IMR-90 (cell line): ENCODE data around the gene WIPF1. TPM values are rescaled to one million over a fixed set of nuclear protein-coding genes. Genes with fewer than 3 reads are reported as not detected.

Experiments
- ATAC-seq: fragments of 200-7000 bp; cut with Tn5 transposase; 2 replicates; pipeline ENCODE4 v1.9.1; 2020; ENCODE audit warnings: low read depth, mild to moderate bottlenecking, moderate library complexity
- BruUV-seq: library from RNA; stranded (reverse); fragments of 400-500 nt; replicated peaks from 2 replicates; lab custom pipeline; 2021; lab: Mats Ljungman, UMichigan
- CTCF ChIA-PET: fragments of 300-600 bp; formaldehyde crosslinking; extraction: SDS; loops from one replicate; lab custom pipeline; 2021; ENCODE audit warnings: antibody characterized with exemption; lab: Yijun Ruan, JAX
- POLR2A ChIA-PET: fragments of 300-600 bp; sonication (Branson Sonifier 250); formaldehyde crosslinking; loops from one replicate; lab custom pipeline; 2022; ENCODE audit warnings: antibody characterized with exemption; ENCODE audit not compliant: unreplicated experiment; lab: Charles Lee
- DNase-seq: peaks from one replicate; pipeline ENCODE4 v3.0.0; 2013
- H2AFZ ChIP-seq: replicated peaks from 2 replicates; pipeline ENCODE3; 2013; ENCODE audit warnings: low read length, mild to moderate bottlenecking; ENCODE audit not compliant: poor library complexity
- H2AK5ac ChIP-seq: 2 replicates; pipeline ENCODE4 v1.6.1; 2013; ENCODE audit warnings: low read depth, low read length, inconsistent platforms
- H2AK9ac ChIP-seq: replicated peaks from 2 replicates; pipeline ENCODE3; 2013; ENCODE audit warnings: mild to moderate bottlenecking, low read depth, low read length, moderate library complexity; ENCODE audit not compliant: poor library complexity
- H2BK120ac ChIP-seq: 2 replicates; pipeline ENCODE4 v1.6.1; 2013; ENCODE audit warnings: low read depth, low read length, inconsistent platforms
- H2BK15ac ChIP-seq: 3 replicates; pipeline ENCODE4 v1.6.1; 2013; ENCODE audit warnings: low read depth, low read length, inconsistent platforms
- H2BK20ac ChIP-seq: 2 replicates; pipeline ENCODE4 v1.6.1; 2013; ENCODE audit warnings: low read depth, mild to moderate bottlenecking, inconsistent platforms, low read length, moderate library complexity
- H2BK5ac ChIP-seq: 2 replicates; pipeline ENCODE4 v1.6.1; 2013; ENCODE audit warnings: mild to moderate bottlenecking, low read depth, low read length, inconsistent platforms; ENCODE audit not compliant: poor library complexity, severe bottlenecking
- H3K14ac ChIP-seq: replicated peaks from 2 replicates; pipeline ENCODE4 v1.6.1; 2013; ENCODE audit warnings: low read depth, low read length, inconsistent platforms
- H3K18ac ChIP-seq: 2 replicates; pipeline ENCODE4 v1.6.1; 2013; ENCODE audit warnings: low read depth, low read length, control low read depth
- H3K23ac ChIP-seq: 2 replicates; pipeline ENCODE4 v1.6.1; 2013; ENCODE audit warnings: low read depth, low read length, inconsistent platforms
- H3K27ac ChIP-seq: 2 replicates; pipeline ENCODE4 v1.5.1; 2013; ENCODE audit warnings: mild to moderate bottlenecking, control low read depth, low read length; ENCODE audit not compliant: insufficient read depth
- H3K27me3 ChIP-seq: 2 replicates; pipeline ENCODE4 v1.6.1; 2013; ENCODE audit warnings: low read length; ENCODE audit not compliant: control insufficient read depth, insufficient read depth
- H3K36me3 ChIP-seq: 2 replicates; pipeline ENCODE4 v1.6.1; 2013; ENCODE audit warnings: low read length, mixed read lengths; ENCODE audit not compliant: control insufficient read depth, insufficient read depth
- H3K4ac ChIP-seq: 2 replicates; pipeline ENCODE4 v1.6.1; 2013; ENCODE audit warnings: low read depth, low read length, inconsistent platforms
- H3K4me1 ChIP-seq: 2 replicates; pipeline ENCODE4 v1.6.1; 2013; ENCODE audit warnings: low read length, mixed read lengths; ENCODE audit not compliant: control insufficient read depth, insufficient read depth
- H3K4me2 ChIP-seq: 2 replicates; pipeline ENCODE4 v1.6.1; 2013; ENCODE audit warnings: low read depth, mild to moderate bottlenecking, control low read depth, low read length, moderate library complexity
- H3K4me3 ChIP-seq: 2 replicates; pipeline ENCODE4 v1.5.1; 2013; ENCODE audit warnings: low read depth, mild to moderate bottlenecking, control low read depth, low read length, moderate library complexity; ENCODE audit not compliant: insufficient read depth
- H3K56ac ChIP-seq: 2 replicates; pipeline ENCODE4 v1.6.1; 2013; ENCODE audit warnings: low read length, inconsistent platforms; ENCODE audit not compliant: insufficient read depth; ENCODE audit errors: extremely low read depth
- H3K79me1 ChIP-seq, 2 experiments: 2 replicates each; pipeline ENCODE4 v1.6.1; 2013; ENCODE audit warnings: low read length in 2 of 2, inconsistent platforms in 1 of 2, low read depth in 1 of 2
- H3K9ac ChIP-seq: 2 replicates; pipeline ENCODE4 v1.6.1; 2013; ENCODE audit warnings: low read depth, low read length, control low read depth
- H3K9me1 ChIP-seq: 2 replicates; pipeline ENCODE4 v1.6.1; 2013; ENCODE audit warnings: low read length, inconsistent platforms; ENCODE audit not compliant: insufficient read depth
- H3K9me3 ChIP-seq: 2 replicates; pipeline ENCODE4 v1.6.1; 2013; ENCODE audit warnings: low read length; ENCODE audit not compliant: control insufficient read depth, insufficient read depth
- H4K20me1 ChIP-seq: 2 replicates; pipeline ENCODE4 v1.6.1; 2013; ENCODE audit warnings: low read length, inconsistent platforms; ENCODE audit not compliant: insufficient read depth
- H4K5ac ChIP-seq: 2 replicates; pipeline ENCODE4 v1.6.1; 2013; ENCODE audit warnings: mild to moderate bottlenecking, low read depth, low read length, control low read depth
- H4K8ac ChIP-seq, 2 experiments: 2 replicates each; pipeline ENCODE4 v1.6.1; 2013; ENCODE audit warnings: low read depth in 2 of 2, low read length in 2 of 2, control low read depth in 1 of 2, inconsistent platforms in 1 of 2
- H4K91ac ChIP-seq: 2 replicates; pipeline ENCODE4 v1.6.1; 2013; ENCODE audit warnings: low read depth, low read length, inconsistent platforms; ENCODE audit not compliant: insufficient read depth
- BHLHE40 ChIP-seq: fragments of 150-350 bp; IDR thresholded peaks from 2 replicates; pipeline ENCODE4 v1.6.1; 2016; ENCODE audit warnings: mild to moderate bottlenecking, low read depth, low read length
- CEBPB ChIP-seq: IDR thresholded peaks from 2 replicates; pipeline ENCODE4 v1.6.1; 2012; ENCODE audit warnings: low read depth, low read length, improper control_type of control experiment
- CHD1 ChIP-seq: IDR thresholded peaks from 2 replicates; pipeline ENCODE4 v1.6.1; 2012; ENCODE audit warnings: low read depth, low read length, improper control_type of control experiment
- CTCF ChIP-seq: conservative IDR thresholded peaks from 2 replicates; pipeline ENCODE4 v1.5.1; 2012; ENCODE audit warnings: mild to moderate bottlenecking, low read depth, low read length, improper control_type of control experiment
- ELK1 ChIP-seq: fragments of 150-350 bp; IDR thresholded peaks from 2 replicates; pipeline ENCODE4 v1.6.1; 2016; ENCODE audit warnings: low read depth, mild to moderate bottlenecking, low read length, moderate library complexity, borderline replicate concordance
- FOS ChIP-seq: fragments of 150-350 bp; IDR thresholded peaks from 2 replicates; pipeline ENCODE4 v1.6.1; 2016; ENCODE audit warnings: low read depth, low read length
- MAFK ChIP-seq: IDR thresholded peaks from 2 replicates; pipeline ENCODE4 v1.6.1; 2012; ENCODE audit warnings: low read depth, low read length, improper control_type of control experiment
- MAZ ChIP-seq: IDR thresholded peaks from 2 replicates; pipeline ENCODE4 v1.6.1; 2012; ENCODE audit warnings: low read depth, mild to moderate bottlenecking, low read length, improper control_type of control experiment, moderate library complexity, borderline replicate concordance
- MXI1 ChIP-seq: IDR thresholded peaks from 2 replicates; pipeline ENCODE4 v1.6.1; 2012; ENCODE audit warnings: low read depth, mild to moderate bottlenecking, low read length, moderate library complexity, borderline replicate concordance
- NFE2L2 ChIP-seq: fragments of 150-350 bp; IDR thresholded peaks from 2 replicates; pipeline ENCODE4 v1.6.1; 2016; ENCODE audit warnings: low read depth, mild to moderate bottlenecking, low read length
- POLR2A ChIP-seq: IDR thresholded peaks from 2 replicates; pipeline ENCODE4 v1.6.1; 2012; ENCODE audit warnings: mild to moderate bottlenecking, low read depth, low read length
- RAD21 ChIP-seq: IDR thresholded peaks from 2 replicates; pipeline ENCODE4 v1.6.1; 2012; ENCODE audit warnings: low read length, improper control_type of control experiment
- RCOR1 ChIP-seq: IDR thresholded peaks from 2 replicates; pipeline ENCODE4 v1.6.1; 2012; ENCODE audit warnings: mild to moderate bottlenecking, low read length, improper control_type of control experiment; ENCODE audit not compliant: insufficient replicate concordance
- RFX5 ChIP-seq: IDR thresholded peaks from 2 replicates; pipeline ENCODE4 v1.8.0; 2012; ENCODE audit warnings: low read depth, mild to moderate bottlenecking, low read length, moderate library complexity
- SMC3 ChIP-seq: fragments of 150-350 bp; IDR thresholded peaks from 2 replicates; pipeline ENCODE4 v1.6.1; 2016; ENCODE audit warnings: low read depth, mild to moderate bottlenecking, antibody characterized with exemption, low read length, moderate library complexity
- USF2 ChIP-seq: fragments of 150-350 bp; IDR thresholded peaks from 2 replicates; pipeline ENCODE4 v1.6.1; 2017; ENCODE audit warnings: mild to moderate bottlenecking, antibody characterized with exemption, low read length, low read depth
- WGBS, 2 experiments: methylation state at CpG; one replicate each; pipeline versions ENCODE4 v1.1.5 to v1.1.7; 2013; ENCODE audit warnings: missing lambda C conversion rate in 2 of 2; ENCODE audit not compliant: insufficient read length in 1 of 2; ENCODE audit errors: extremely low coverage in 2 of 2; 5-methylcytosine and 5-hydroxymethylcytosine counted together
- dilution Hi-C: fragments of 300-500 bp; cut with HindIII; formaldehyde crosslinking; loops from one replicate; pipeline ENCODE4 v1.14.3; 2018; ENCODE audit warnings: low sequenced_read_pairs; ENCODE audit not compliant: unreplicated experiment
- in situ Hi-C: fragments of 300-500 bp; cut with MboI; formaldehyde crosslinking; loops from 3 replicates; pipeline ENCODE4 v1.14.3; 2019; ENCODE audit warnings: low sequenced_read_pairs, inconsistent platforms, mixed read lengths
- intact Hi-C: fragments of 100-400 bp; cut with micrococcal nuclease; formaldehyde crosslinking; loops from 2 replicates; pipeline ENCODE4 v1.10.0; 2022
- polyA plus RNA-seq, 3 experiments: library from polyadenylated mRNA; depleted of rRNA; stranded (reverse); fragments of >200 nt; gene quantifications; 2 replicates each; pipeline ENCODE4 v1.2.3, GENCODE V29; 2012; ENCODE audit warnings: low replicate concordance in 1 of 3
- total RNA-seq: library from RNA; depleted of rRNA; stranded (reverse); fragments of >200 nt; gene quantifications from 2 replicates; pipeline ENCODE4 v1.2.3, GENCODE V29; 2012

Gene WIPF1
- total and polyA plus RNA-seq, 2 of the 4 experiments (the other 2 are of a cell fraction), result 2.7 to 13.5 TPM

GRCh38 chr2:174510583-174511189 is 86.9 kb downstream of the WIPF1 start:
- Histone ChIP-seq H2BK20ac (no peak overlapping the region), H3K23ac (no peak overlapping the region), H3K4me2 (no peak overlapping the region), H4K20me1 (no peaks in the 10 kb centered on the region), H3K79me1 (no peaks in the 10 kb centered on the region), H3K4me1 (no peaks in the 10 kb centered on the region), H3K4me3 (no peak overlapping the region), H3K9ac (no peak overlapping the region), H4K5ac (no peak overlapping the region), H3K9me3 (peaks cover 17% of the 10 kb centered on the region), H3K56ac (no peak overlapping the region), H2AK9ac (no peak overlapping the region), H3K27ac (no peak overlapping the region), H3K14ac (no peak overlapping the region), H4K8ac (no peak overlapping the region), H3K9me1 (no peaks in the 10 kb centered on the region), H2AK5ac (no peak overlapping the region), H3K18ac (no peak overlapping the region), H2BK120ac (no peak overlapping the region), H3K27me3 (no peaks in the 10 kb centered on the region), H3K36me3 (no peaks in the 10 kb centered on the region), H4K91ac (no peak overlapping the region), H3K4ac (no peak overlapping the region), H2AFZ (no peak overlapping the region), H2BK15ac (no peak overlapping the region), H2BK5ac (no peak overlapping the region)
- in situ Hi-C loops, result no loop called here
- ChIA-PET POLR2A (no interaction called here), CTCF (no interaction called here)
- ATAC-seq (no peak), DNase-seq (peak; percentile 13)
- no TSS peak for BruUV-seq
- TF ChIP-seq SMC3 (no peak), CEBPB (no peak), CTCF (no peak), POLR2A (no peak), FOS (no peak), RCOR1 (no peak), MAZ (no peak), ELK1 (no peak), MXI1 (no peak), BHLHE40 (no peak), NFE2L2 (no peak), CHD1 (no peak), RFX5 (no peak), MAFK (no peak), USF2 (no peak), RAD21 (no peak)
- intact Hi-C loops, result no loop called here
- WGBS, 2 experiments, result no CpG with 5 or more reads among the region's 2 CpGs
- dilution Hi-C loops, result no loop called here
